ENCODE measurements around the gene GPATCH1. TPM values are rescaled to one million over a fixed set of nuclear protein-coding genes. Genes with fewer than 3 reads are reported as not detected.
A peak's percentile ranks its signal among the peaks of the same experiment; 100 is the strongest.

The GPATCH1 gene
- total RNA-seq, 1 experiment from 2014 or later, result 16.1 TPM

DNA sequence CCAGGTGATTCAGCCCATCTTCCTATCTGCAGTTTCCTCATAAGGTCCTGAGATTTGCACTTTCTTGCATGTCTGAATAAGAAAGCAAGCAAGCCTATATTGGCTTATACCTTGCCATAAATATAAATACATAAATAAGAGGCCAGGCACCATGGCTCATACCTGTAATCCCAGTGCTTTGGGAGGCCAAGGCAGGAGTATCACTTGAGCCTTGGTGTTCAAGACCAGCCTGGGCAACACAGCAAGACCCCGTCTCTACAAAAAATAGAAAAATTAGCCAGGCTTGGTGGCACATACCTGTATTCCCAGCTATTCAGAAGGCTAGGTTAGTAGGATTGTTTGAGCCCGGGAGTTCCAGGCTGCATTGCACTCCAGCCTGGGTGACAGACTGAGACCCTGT is 5.5 kb upstream of the GPATCH1 start:
- H3K36me3 Mint-ChIP-seq (ENCODE audit: insufficient read depth, unreplicated experiment), result peaks cover 9% of the 10 kb centered on the region
- Histone ChIP-seq H3K4me3 (ENCODE audit: low read depth, low read length) (no peak overlapping the region), H3K27me3 (replicated peaks; ENCODE audit: control insufficient read depth, insufficient read depth, low read length) (no peaks in the 10 kb centered on the region), H3K4me1 (peaks cover 20% of the 10 kb centered on the region), H3K9me3 (no peaks in the 10 kb centered on the region), H3K36me3 (ENCODE audit: control insufficient read depth, insufficient read depth, low read length) (no peaks in the 10 kb centered on the region)
- no peaks in the 10 kb centered on the region for H3K27me3 Mint-ChIP-seq (ENCODE audit: insufficient read depth, unreplicated experiment)
- intact Hi-C loops (cut with micrococcal nuclease; ENCODE audit: unreplicated experiment), result no loop called here
- H3K4me1 Mint-ChIP-seq (ENCODE audit: low read depth, unreplicated experiment), result peaks cover 17% of the 10 kb centered on the region
- ChIA-PET CTCF (no interaction called here), POLR2A (no interaction called here)
- H3K9me3 Mint-ChIP-seq (ENCODE audit: unreplicated experiment), result no peaks in the 10 kb centered on the region
- TF ChIP-seq CTCF (IDR thresholded peaks at IDR 0.05; ENCODE audit: insufficient read depth in 1 of 2, low read depth in 1 of 2, low read length in 1 of 2, severe bottlenecking in 1 of 2, unreplicated experiment in 1 of 2), result no peak
- DNase-seq, result no peak
- peak overlapping the region; percentile 32 for H3K27ac Mint-ChIP-seq (ENCODE audit: unreplicated experiment)
- H3K4me3 Mint-ChIP-seq (ENCODE audit: unreplicated experiment), result no peak overlapping the region
- no TSS peak for BruUV-seq (replicated peaks)

DNA sequence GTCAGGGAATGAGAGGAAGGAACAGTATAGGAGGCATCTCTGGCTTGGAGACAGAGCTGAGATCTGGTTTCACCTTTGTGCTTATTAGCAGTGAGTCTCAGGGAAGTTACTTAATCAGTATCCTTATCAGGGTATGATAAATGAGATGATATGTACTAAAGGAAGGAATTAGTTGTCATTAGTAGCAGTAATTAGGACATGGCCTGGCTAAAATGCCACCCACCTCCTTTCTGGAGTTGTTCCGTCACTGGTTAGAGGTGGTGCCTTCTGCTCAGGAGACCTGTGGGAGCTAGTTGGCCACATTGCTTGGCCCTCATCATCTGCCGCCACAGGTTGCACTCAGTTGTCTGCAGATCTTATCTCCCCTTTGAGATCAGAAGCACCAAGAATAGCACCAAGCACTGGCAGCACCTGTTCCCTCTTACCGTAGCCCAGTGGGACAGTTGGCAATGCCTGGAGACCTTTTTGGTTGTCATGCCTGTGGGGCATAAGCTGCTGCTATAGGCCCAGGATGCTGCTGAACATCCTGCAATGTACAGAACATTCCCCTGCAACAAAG is 4.7 kb downstream of the GPATCH1 start:
- no TSS peak for BruUV-seq (replicated peaks)
- Histone ChIP-seq H3K27me3 (replicated peaks; ENCODE audit: control insufficient read depth, insufficient read depth, low read length) (no peaks in the 10 kb centered on the region), H3K4me3 (ENCODE audit: low read depth, low read length) (no peak overlapping the region), H3K4me1 (peaks cover 21% of the 10 kb centered on the region; the same call in 1 of the 2 replicates), H3K9me3 (no peaks in the 10 kb centered on the region), H3K36me3 (ENCODE audit: control insufficient read depth, insufficient read depth, low read length) (no peaks in the 10 kb centered on the region; the same call in none of the 2 replicates)
- ChIA-PET POLR2A (interaction anchor here (0.6 kb wide), 1 partner anchor 14 kb away, joined by 7 read pairs; no protein-coding TSS in a partner anchor), CTCF (no interaction called here)
- DNase-seq, result no peak
- Mint-ChIP-seq H3K27me3 (ENCODE audit: insufficient read depth, unreplicated experiment) (no peaks in the 10 kb centered on the region), H3K9me3 (ENCODE audit: unreplicated experiment) (no peaks in the 10 kb centered on the region), H3K4me3 (ENCODE audit: unreplicated experiment) (no peak overlapping the region), H3K36me3 (ENCODE audit: insufficient read depth, unreplicated experiment) (peaks cover 45% of the 10 kb centered on the region), H3K27ac (ENCODE audit: unreplicated experiment) (peak overlapping the region; percentile 60), H3K4me1 (ENCODE audit: low read depth, unreplicated experiment) (peaks cover 29% of the 10 kb centered on the region)
- TF ChIP-seq CTCF (IDR thresholded peaks at IDR 0.05; ENCODE audit: insufficient read depth in 1 of 2, low read depth in 1 of 2, low read length in 1 of 2, severe bottlenecking in 1 of 2, unreplicated experiment in 1 of 2), result no peak
- intact Hi-C loops (cut with micrococcal nuclease; ENCODE audit: unreplicated experiment), result no loop called here

GRCh38 chr19:33086955-33087354 is 6.0 kb downstream of the GPATCH1 start:
- CTCF ChIA-PET, result no interaction called here
- no peaks in the 10 kb centered on the region for H3K9me3 ChIP-seq
- Mint-ChIP-seq H3K36me3 (ENCODE audit: insufficient read depth, unreplicated experiment) (peaks cover 37% of the 10 kb centered on the region), H3K27me3 (ENCODE audit: insufficient read depth, unreplicated experiment) (no peaks in the 10 kb centered on the region), H3K27ac (ENCODE audit: unreplicated experiment) (no peak overlapping the region), H3K4me3 (ENCODE audit: unreplicated experiment) (no peak overlapping the region), H3K9me3 (ENCODE audit: unreplicated experiment) (no peaks in the 10 kb centered on the region), H3K4me1 (ENCODE audit: low read depth, unreplicated experiment) (peaks cover 16% of the 10 kb centered on the region)
- no peak for DNase-seq
- BruUV-seq (replicated peaks), result no TSS peak
- TF ChIP-seq CTCF (IDR thresholded peaks at IDR 0.05; ENCODE audit: insufficient read depth in 1 of 2, low read depth in 1 of 2, low read length in 1 of 2, severe bottlenecking in 1 of 2, unreplicated experiment in 1 of 2), result no peak
- intact Hi-C loops (cut with micrococcal nuclease; ENCODE audit: unreplicated experiment), result no loop called here
- no peaks in the 10 kb centered on the region for H3K27me3 ChIP-seq (replicated peaks; ENCODE audit: control insufficient read depth, insufficient read depth, low read length)
- no peak overlapping the region for H3K4me3 ChIP-seq (ENCODE audit: low read depth, low read length)
- POLR2A ChIA-PET, result no interaction called here
- no peaks in the 10 kb centered on the region; the same call in none of the 2 replicates for H3K36me3 ChIP-seq (ENCODE audit: control insufficient read depth, insufficient read depth, low read length)
- peaks cover 21% of the 10 kb centered on the region; the same call in 1 of the 2 replicates for H3K4me1 ChIP-seq
